ENCODE data around the gene SLC22A13. TPM values are rescaled to one million over a fixed set of nuclear protein-coding genes. Genes with fewer than 3 reads are reported as not detected.

The SLC22A13 gene
- total RNA-seq, 6 experiments from 2014 or later: 0.17 to 0.30 (median 0.20) TPM; not detected in 1

DNA sequence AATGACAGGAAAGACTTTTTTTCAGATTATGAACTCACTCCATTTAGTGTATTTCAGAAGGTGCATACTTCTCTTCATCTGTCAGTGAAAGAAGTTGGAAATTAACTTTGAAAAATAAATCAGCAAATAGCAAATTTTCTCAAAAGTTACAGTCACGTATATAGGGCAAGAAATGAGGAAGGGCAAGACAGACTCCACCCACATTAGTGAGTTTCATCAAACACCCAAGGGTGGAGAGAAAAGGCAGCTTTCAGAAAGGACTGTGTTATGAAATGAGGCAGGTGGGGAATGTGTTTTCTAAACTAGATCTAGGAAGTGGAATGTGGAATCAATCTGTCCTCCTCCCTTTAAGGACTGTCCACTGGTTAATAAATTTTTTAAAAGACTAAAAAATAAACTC is 2.9 kb downstream of the SLC22A13 start:
- TF ChIP-seq CTCF (IDR thresholded peaks at IDR 0.05): no peak
- H3K4me1 Mint-ChIP-seq (ENCODE audit: low read depth): peaks cover 11% of the 10 kb centered on the region
- no peak overlapping the region for H3K4me3 Mint-ChIP-seq
- H3K27me3 Mint-ChIP-seq (ENCODE audit: insufficient read depth): no peaks in the 10 kb centered on the region; the same call in 1 of the 2 replicates
- H3K36me3 Mint-ChIP-seq (ENCODE audit: low read depth): peaks cover 10% of the 10 kb centered on the region
- H3K27ac Mint-ChIP-seq: no peak overlapping the region
- no peaks in the 10 kb centered on the region for H3K9me3 Mint-ChIP-seq
- DNase-seq: no peak

- no peak overlapping the region for H3K4me3 Mint-ChIP-seq
- no peaks in the 10 kb centered on the region for H3K9me3 Mint-ChIP-seq
- no peak for TF ChIP-seq CTCF (IDR thresholded peaks at IDR 0.05)
- H3K27me3 Mint-ChIP-seq (ENCODE audit: insufficient read depth): no peaks in the 10 kb centered on the region; the same call in 1 of the 2 replicates
- H3K36me3 Mint-ChIP-seq (ENCODE audit: low read depth): peaks cover 16% of the 10 kb centered on the region
- H3K4me1 Mint-ChIP-seq (ENCODE audit: low read depth): peaks cover 11% of the 10 kb centered on the region
- DNase-seq: no peak
- H3K27ac Mint-ChIP-seq: no peak overlapping the region
Measured at GRCh38 chr3:38270606-38271005, 5.0 kb downstream of the SLC22A13 start.

GRCh38 chr3:38271553-38271952 is 5.9 kb downstream of the SLC22A13 start:
- no peak overlapping the region for H3K4me3 Mint-ChIP-seq
- no peaks in the 10 kb centered on the region for H3K27me3 Mint-ChIP-seq (ENCODE audit: insufficient read depth)
- H3K36me3 Mint-ChIP-seq (ENCODE audit: low read depth): peaks cover 16% of the 10 kb centered on the region
- H3K27ac Mint-ChIP-seq: no peak overlapping the region
- peaks cover 11% of the 10 kb centered on the region for H3K4me1 Mint-ChIP-seq (ENCODE audit: low read depth)
- no peak for DNase-seq
- TF ChIP-seq CTCF (IDR thresholded peaks at IDR 0.05): no peak
- no peaks in the 10 kb centered on the region for H3K9me3 Mint-ChIP-seq

- peaks cover under 1% of the 10 kb centered on the region; the same call in 1 of the 2 replicates for H3K27me3 Mint-ChIP-seq (ENCODE audit: insufficient read depth)
- H3K9me3 Mint-ChIP-seq: no peaks in the 10 kb centered on the region
- peaks cover 30% of the 10 kb centered on the region for H3K36me3 Mint-ChIP-seq (ENCODE audit: low read depth)
- no peak overlapping the region for H3K4me3 Mint-ChIP-seq
- no peak for TF ChIP-seq CTCF (IDR thresholded peaks at IDR 0.05)
- peaks cover 10% of the 10 kb centered on the region for H3K4me1 Mint-ChIP-seq (ENCODE audit: low read depth)
- DNase-seq: no peak
- H3K27ac Mint-ChIP-seq: no peak overlapping the region
Measured at GRCh38 chr3:38274864-38275649, 9.4 kb downstream of the SLC22A13 start.

DNA sequence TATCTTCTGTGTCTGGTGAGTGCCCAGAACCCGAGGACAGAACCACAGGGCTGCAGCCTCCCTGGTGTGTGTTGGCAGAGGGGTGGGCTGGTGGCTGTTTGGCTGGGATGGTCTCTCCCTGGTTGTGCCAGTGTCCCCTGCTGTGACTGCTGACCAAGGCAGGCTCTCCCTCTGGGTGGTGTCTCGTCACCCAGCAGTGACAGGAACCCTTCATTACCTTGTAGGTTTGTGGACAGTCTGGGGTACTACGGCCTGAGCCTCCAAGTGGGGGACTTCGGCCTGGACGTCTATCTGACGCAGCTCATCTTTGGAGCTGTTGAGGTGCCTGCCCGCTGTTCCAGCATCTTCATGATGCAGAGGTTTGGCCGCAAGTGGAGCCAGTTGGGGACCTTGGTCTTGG is 10.0 kb downstream of the SLC22A13 start:
- Mint-ChIP-seq H3K4me3 (no peak overlapping the region), H3K4me1 (ENCODE audit: low read depth) (peaks cover 4% of the 10 kb centered on the region), H3K27me3 (ENCODE audit: insufficient read depth) (peaks cover 2% of the 10 kb centered on the region; the same call in 1 of the 2 replicates), H3K9me3 (no peaks in the 10 kb centered on the region), H3K36me3 (ENCODE audit: low read depth) (peaks cover 24% of the 10 kb centered on the region), H3K27ac (no peak overlapping the region)
- TF ChIP-seq CTCF (IDR thresholded peaks at IDR 0.05): no peak
- no peak for DNase-seq

All from HFFc6 (cell line).